ENCODE measurements around the gene IMPG2. TPM values are rescaled to one million over a fixed set of nuclear protein-coding genes. Genes with fewer than 3 reads are reported as not detected.

Gene IMPG2
- total and polyA plus RNA-seq, 9 donors: 0.06 to 8.7 (median 0.38) TPM

DNA sequence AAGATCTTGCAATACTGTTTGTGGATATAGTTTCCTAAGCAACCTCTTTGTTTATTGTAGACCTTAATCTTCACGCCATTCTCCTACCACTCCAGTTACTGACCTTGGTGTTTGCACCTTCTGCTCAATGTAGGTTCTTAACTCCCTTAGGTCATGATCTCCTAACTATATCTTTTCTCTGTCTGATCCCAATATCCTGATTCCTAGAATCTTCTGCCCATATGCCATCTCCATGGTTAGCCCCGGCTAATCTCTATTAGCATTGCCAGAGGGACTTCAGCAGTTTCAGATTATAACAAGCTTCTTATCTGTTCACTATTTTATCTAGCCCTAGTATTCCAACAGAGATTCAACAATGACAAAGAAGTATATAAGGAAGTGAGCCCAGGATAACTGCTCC, 64.9 kb downstream of the IMPG2 start:
- H3K4me1 ChIP-seq (ENCODE audit: insufficient read depth): no peaks in the 10 kb centered on the region
- intact Hi-C loops (cut with DNase I): no loop called here
- WGBS, 3 donors: 95 to 97% (median 95%) methylated on average over 2 of the region's 2 CpGs

DNA sequence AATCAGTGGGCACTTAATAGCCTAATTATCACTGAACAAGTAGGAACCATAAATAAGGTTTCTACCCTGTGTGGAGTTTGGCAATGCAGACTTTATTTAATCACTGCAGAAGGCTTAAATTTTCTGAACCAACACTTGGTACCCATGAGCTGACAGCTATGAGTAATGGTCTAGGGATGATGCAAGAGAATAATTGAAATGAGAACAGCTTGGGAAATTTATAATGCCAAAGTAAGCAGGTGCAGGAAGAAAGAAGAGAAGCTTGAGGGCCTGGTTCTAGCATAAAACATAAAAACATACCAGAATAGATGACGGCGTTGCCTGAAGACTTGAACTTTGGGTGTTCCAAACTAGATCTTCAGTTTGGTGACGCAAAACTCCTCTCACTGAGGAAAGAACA, 67.0 kb downstream of the IMPG2 start:
- no peak overlapping the region for H3K27ac ChIP-seq
- H3K36me3 ChIP-seq: no peaks in the 10 kb centered on the region
- intact Hi-C loops (cut with DNase I): no loop called here
- DNase-seq: no peak
- 91 to 96% (median 95%) methylated on average over 3 of the region's 3 CpGs for WGBS, 3 donors
- TF ChIP-seq EP300 (IDR thresholded peaks at IDR 0.05) (no peak), POLR2A (IDR thresholded peaks at IDR 0.05) (no peak)
- TF ChIP-seq, protein P1, sequence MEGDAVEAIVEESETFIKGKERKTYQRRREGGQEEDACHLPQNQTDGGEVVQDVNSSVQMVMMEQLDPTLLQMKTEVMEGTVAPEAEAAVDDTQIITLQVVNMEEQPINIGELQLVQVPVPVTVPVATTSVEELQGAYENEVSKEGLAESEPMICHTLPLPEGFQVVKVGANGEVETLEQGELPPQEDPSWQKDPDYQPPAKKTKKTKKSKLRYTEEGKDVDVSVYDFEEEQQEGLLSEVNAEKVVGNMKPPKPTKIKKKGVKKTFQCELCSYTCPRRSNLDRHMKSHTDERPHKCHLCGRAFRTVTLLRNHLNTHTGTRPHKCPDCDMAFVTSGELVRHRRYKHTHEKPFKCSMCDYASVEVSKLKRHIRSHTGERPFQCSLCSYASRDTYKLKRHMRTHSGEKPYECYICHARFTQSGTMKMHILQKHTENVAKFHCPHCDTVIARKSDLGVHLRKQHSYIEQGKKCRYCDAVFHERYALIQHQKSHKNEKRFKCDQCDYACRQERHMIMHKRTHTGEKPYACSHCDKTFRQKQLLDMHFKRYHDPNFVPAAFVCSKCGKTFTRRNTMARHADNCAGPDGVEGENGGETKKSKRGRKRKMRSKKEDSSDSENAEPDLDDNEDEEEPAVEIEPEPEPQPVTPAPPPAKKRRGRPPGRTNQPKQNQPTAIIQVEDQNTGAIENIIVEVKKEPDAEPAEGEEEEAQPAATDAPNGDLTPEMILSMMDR (IDR thresholded peaks at IDR 0.05): no peak
- H3K9me3 ChIP-seq: no peaks in the 10 kb centered on the region
- H3K27me3 ChIP-seq: no peaks in the 10 kb centered on the region
- no peak overlapping the region for H3K4me3 ChIP-seq
- H3K4me1 ChIP-seq (ENCODE audit: insufficient read depth): no peaks in the 10 kb centered on the region

More for the DNA sequence above, 64.9 kb downstream of the IMPG2 start:
- H3K27me3 ChIP-seq: no peaks in the 10 kb centered on the region
- no peak overlapping the region for H3K4me3 ChIP-seq
- no peak overlapping the region for H3K27ac ChIP-seq
- no peaks in the 10 kb centered on the region for H3K36me3 ChIP-seq
- no peaks in the 10 kb centered on the region for H3K9me3 ChIP-seq
- no peak for TF ChIP-seq EP300 (IDR thresholded peaks at IDR 0.05)
- TF ChIP-seq, protein P1 (IDR thresholded peaks at IDR 0.05): no peak
- no peak for TF ChIP-seq POLR2A (IDR thresholded peaks at IDR 0.05)
- DNase-seq: no peak

DNA sequence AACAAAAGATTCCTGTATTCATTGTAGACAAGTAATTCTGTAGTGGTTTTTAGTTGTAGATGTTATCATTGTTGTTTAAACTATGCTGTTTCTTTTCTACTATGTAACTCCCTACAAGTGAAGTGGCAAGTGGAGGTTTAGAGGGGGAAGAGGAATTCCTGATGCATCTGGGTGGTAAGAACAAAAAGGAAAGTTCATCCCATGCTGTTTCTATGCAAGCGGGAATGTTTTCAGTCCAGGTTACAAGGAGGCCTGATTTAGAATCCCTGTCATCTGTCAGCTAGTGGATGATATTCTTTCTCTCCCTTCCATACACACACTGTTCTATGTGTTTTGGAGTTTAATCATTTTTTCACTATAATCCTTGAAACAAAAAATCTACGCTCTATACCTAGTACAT, 67.4 kb downstream of the IMPG2 start:
- no peak for TF ChIP-seq POLR2A (IDR thresholded peaks at IDR 0.05)
- TF ChIP-seq EP300 (IDR thresholded peaks at IDR 0.05): no peak
- TF ChIP-seq, protein P1 (IDR thresholded peaks at IDR 0.05): no peak
- intact Hi-C loops (cut with DNase I): no loop called here
- H3K9me3 ChIP-seq: no peaks in the 10 kb centered on the region
- H3K27me3 ChIP-seq: no peaks in the 10 kb centered on the region
- no peak overlapping the region for H3K27ac ChIP-seq
- DNase-seq: no peak
- H3K4me3 ChIP-seq: no peak overlapping the region
- WGBS, 3 donors: 95 to 99% (median 98%) methylated on average over 2 of the region's 2 CpGs
- H3K36me3 ChIP-seq: no peaks in the 10 kb centered on the region
- H3K4me1 ChIP-seq (ENCODE audit: insufficient read depth): no peaks in the 10 kb centered on the region

DNA sequence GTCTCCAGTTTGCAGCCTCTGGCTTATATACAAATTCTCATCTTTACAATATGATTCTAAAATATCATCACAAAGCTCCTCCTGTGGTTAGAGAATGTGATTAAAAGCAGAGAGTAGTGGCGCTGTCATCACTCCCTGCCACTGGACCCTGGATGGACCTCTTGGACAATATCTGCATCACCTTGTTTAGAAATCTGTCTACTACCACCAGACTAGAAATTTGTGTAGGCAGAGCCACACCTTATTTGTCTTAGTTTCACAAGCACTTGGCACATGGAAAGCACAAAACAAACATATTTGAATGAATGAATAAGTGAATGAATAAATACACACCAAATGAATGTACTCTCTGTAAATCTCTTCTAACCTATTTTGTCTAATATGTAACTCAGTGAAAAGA, 68.1 kb downstream of the IMPG2 start:
- Histone ChIP-seq H3K4me3 (no peak overlapping the region), H3K27ac (no peak overlapping the region), H3K4me1 (ENCODE audit: insufficient read depth) (no peaks in the 10 kb centered on the region), H3K27me3 (no peaks in the 10 kb centered on the region), H3K36me3 (no peaks in the 10 kb centered on the region), H3K9me3 (no peaks in the 10 kb centered on the region)
- TF ChIP-seq, protein P1 (IDR thresholded peaks at IDR 0.05): no peak
- TF ChIP-seq POLR2A (IDR thresholded peaks at IDR 0.05) (no peak), EP300 (IDR thresholded peaks at IDR 0.05) (no peak)
- WGBS, 3 donors: 93 to 95% (median 94%) methylated on average over 1 of the region's 1 CpG
- intact Hi-C loops (cut with DNase I): no loop called here
- DNase-seq: no peak

Data from ovary (tissue), 9 donors.